HG03469 (cell line): ENCODE measurements around the gene FADS2.

Source experiments
- ATAC-seq: cut with Tn5 transposase; IDR thresholded peaks from one replicate; pipeline ENCODE4 v1.9.1; 2021; ENCODE audit warnings: mild to moderate bottlenecking, moderate library complexity, moderate number of reproducible peaks; ENCODE audit not compliant: unreplicated experiment

FADS2 gene

DNA sequence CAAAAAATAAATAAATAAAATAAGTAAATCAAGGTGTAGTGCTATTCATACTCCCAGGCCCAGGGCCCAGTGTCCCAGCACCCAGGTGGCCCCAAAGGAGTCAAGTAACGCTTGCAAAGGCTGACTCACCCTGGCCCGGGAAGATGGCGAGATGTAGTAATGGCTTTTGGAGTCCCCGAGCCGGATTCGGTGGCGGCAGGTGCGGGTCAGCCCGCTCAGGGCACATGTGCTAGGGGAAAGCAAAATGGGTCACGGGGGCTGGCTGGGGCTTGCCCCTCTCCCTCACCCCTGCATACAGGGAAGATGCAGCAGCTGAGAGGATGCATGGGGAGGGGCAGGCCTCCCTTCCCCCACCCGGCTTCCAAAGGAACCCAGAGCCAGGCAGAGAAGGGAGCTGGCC is 74.2 kb downstream of the FADS2 start:
- ATAC-seq, result no peak

DNA sequence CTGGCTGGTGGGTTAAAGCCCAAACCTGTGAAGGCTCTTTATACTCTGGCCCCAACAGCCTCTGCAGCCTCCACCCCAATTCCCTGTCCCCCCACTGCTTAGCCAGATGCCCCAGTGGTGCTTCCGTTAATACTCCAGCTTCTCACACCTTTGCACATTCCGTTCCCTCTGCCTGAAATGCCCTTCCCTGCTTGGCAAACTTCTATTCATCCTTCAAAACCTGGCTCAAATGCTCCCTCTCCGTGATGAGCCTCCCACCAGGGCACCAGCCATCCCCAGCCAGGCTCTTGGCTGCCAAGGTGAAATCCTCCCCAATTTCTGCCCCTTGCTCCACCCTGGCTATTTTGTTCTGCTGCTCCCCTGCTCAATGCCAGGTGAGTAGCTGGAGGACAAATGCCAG is 75.7 kb downstream of the FADS2 start:
- no peak for ATAC-seq

DNA sequence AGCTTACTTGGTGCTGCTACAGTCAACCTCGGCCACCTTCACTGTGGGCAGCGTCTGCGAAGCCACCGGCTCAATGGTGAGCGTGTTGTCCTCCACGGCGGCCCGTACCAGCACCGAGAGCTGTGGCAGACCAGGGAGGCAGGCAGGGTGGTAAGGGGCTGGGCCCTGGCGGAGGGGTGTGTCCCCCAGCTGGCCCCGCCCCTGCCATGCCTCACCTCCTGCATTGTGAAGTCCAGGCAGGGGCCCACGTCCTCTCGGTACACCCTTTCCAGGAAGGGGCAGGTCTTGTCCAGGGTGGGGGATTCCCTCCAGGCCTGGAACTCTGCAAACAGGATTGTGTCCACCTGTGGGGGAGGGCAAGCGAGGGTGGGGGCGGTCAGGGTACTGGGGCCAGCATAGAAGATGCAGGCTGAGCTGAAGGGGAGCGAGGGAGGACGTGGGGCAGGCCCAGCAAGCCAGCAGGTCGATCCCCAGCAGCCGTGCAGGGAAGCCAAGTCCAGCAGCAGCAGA is 76.5 kb downstream of the FADS2 start:
- no peak for ATAC-seq

DNA sequence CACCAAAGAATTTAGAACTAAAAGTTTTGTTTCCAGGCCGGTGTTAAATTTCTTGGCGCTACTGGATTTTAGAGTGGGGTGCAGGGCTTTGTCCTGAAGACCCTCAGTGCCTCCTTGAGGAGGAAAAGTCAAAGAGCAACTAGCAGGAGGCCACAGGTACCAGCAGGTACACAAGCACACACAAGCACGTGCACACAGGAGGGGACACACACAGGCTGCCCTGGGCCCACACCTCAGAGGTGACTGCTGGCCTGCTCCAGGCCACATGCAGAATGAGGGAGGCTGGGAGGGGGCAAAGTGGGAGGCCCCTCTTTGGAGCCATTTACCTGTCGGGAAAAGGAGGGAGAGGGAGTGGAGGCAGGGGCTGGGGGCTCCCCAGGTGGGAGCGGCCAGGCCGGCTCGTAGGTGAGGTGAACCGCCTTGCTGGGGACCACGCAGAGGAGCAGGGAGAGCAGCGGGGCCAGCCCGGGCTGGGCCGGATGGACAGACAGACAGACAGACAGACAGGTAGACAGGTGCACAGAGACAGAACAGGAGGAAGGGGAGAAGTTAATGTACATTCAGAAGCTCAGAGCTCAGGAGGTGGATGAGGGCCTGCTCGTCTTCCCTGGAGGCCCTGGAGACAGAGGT is 77.1 kb downstream of the FADS2 start:
- ATAC-seq, result no peak

DNA sequence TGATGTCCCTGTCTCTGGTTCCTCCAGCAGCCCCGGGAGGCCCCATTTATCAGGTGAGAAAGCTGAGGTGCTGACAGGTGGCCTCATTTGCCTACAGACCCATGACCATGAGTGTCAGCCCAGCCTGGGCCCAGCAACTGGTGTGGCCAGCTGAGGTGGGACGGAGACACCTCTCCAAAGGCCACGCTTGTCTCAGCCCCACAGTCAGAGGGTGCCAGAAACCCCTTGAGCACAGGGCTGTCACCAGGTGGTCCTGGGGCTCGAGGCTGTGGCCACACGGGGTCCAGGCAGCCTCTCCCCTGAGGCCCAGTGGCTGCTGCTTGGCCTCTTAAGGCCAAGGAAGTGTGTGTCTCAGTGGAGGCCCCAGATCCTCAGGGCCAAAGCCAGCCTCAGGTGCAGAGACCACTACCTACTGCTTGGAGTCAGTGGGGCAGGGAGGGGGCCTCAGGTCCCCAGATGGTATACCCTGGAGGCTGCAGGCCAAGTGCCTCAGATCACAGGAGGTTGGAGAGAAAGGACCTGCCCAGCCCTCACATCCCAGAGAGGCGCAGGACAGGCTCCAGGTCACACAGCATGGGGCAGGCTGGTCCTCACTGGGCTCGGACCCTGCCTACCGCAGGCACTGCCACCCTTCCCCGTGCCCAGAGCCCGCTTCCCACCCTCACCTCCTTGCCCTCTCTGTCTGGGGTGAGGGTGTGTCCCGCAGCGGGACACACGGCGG is 77.9 kb downstream of the FADS2 start:
- no peak for ATAC-seq

DNA sequence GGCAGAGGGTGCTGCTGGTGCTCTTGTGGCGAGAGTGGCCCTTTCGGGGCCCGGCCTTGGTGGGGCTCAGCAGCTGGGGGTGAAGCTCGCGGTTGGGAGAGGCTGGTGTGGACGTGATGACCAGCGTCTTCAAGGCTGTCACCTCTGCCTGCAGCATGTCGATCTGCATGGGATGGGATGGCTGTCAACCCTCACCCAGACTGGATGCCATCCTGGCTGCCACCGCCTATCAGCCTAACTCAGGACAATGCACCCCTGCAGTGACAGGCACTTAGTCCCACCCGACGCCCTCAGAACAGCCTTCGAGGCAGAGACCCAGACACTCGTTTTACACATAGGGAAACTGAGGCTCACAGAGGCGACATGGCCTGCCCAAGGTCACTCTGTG is 78.4 kb downstream of the FADS2 start:
- no peak for ATAC-seq

DNA sequence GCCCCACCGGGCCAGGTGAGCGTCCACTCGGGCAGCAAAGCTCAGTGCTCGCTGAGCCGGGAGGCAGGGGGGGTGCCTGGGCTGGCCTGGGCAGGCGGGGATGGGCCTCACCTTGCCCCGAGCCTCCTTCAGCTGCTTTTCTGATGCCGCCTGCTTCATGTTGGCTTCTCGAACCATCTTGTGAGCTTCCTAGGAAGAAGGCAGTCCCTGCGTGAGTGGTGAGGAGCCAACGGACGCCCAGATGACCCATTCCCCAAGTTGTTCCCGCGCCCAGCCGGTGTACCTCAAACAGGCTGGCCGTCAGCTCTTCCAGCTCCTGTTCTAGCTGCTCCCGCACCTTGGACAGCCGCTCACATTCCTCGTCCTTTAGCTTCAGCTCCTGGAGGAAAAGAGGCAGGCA is 79.2 kb downstream of the FADS2 start:
- ATAC-seq, result no peak

DNA sequence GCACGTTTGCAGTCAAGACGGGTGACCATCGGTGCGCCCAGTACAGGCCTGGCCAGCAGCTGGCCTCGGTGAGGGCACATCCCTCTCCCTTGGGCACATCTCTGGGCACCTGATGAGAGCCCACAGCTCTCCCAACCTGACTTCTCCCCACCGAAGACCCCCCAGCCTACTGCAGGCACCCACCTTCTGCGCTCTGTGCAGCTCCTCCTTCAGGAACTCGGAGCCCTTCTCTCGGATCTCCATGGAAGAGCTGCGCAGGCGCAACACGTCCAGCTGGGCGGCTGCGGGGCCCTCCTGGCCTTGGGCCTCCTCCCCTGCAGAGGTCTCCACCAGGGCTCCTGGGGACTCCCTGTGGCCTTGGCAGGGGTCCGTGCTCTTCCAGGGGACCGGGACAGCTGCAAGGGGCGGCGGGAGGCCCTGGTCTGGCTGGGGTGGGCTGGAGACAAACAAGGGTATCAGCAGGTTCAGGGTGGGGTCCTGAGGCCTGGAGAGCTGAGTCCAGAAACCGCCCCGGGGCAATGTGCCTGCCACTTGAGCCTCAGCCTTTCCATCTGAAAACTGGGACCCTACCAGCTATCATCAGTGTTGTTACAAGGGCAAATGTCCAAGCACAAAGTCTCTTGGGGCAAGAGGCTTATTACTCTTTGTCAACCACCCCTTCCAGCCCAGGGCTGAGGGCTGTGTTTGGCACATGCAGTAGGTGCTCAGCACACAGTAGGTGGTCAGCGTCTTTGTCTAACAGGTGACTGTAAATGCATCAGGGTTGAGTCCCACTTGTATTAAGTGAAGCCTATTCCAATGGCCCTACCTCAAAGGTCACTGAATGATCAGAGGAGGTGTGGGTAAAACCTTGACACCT is 80.0 kb downstream of the FADS2 start:
- ATAC-seq, result no peak

DNA sequence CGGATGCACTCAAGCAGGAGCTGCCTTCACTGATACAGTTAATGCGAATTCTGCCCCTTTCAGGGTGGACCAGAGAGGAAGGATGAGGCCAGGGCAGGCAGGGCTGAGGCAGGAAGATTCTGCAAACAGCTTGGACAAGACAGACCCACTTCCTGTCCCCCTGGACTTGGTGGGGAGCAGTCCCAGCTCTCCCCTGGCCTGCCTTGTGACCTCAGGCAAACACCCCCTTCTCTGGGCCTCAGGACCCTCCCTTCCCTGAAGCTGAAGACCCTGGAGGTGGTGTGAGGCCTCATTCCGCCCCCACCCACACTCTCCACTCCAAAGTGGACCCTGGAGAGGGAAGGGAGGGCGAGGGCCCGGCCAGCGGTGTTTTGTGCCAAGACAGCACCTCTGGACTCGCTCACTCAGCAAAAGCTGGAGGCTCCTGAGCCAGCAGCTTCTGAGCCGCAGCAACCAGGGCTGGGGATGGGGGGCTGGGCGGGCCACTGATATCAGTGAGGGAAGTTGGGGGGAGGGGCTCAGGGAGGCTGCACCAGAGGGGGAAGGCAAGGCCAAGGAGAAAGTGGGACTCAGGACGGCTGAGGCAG is 80.7 kb downstream of the FADS2 start:
- ATAC-seq, result no peak

DNA sequence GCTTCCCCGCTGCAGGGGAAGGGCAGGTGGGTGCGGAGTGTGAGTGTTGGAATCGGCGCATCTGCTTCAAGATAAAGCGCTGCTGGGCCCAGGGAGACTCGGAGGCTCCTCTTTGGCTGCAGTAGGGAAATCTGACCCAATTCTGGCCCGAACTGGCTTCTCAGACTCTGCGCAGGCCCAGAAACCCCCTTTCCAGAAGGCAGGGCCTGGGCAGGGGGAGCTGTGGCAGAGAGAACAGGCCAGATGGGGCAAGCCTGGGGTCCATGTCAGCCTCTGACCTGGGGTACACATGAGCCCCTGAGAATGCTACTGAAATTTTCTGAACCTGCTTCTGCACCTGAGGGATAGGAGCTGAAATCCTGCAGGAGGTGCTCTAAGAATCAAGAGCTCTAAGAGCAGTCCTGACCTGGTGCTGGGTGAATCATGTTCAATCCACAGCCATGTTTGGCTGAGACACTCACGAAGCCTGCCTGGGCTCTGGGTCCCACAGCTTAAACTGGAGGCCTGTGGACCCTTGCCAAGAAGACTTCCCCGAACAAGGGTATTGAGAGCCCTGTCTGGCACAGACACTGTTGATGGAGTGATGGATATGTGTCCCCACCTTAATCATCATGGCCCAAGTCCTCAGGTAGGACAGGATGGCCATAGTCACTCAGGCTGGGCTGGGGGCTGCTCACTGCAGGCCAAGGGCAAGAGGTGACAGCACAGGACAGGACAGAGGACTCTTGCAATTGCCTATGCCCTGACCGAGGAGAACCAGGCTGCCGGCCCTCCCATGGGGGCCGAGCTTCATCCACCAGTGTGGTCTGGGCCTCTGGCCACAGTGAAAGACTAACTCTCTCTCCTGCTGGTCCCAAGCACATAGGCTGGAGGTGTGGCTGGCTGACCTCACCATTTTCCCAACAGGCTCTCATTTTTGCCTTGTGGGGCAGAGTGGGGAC is 82.4 kb downstream of the FADS2 start:
- ATAC-seq, result no peak

DNA sequence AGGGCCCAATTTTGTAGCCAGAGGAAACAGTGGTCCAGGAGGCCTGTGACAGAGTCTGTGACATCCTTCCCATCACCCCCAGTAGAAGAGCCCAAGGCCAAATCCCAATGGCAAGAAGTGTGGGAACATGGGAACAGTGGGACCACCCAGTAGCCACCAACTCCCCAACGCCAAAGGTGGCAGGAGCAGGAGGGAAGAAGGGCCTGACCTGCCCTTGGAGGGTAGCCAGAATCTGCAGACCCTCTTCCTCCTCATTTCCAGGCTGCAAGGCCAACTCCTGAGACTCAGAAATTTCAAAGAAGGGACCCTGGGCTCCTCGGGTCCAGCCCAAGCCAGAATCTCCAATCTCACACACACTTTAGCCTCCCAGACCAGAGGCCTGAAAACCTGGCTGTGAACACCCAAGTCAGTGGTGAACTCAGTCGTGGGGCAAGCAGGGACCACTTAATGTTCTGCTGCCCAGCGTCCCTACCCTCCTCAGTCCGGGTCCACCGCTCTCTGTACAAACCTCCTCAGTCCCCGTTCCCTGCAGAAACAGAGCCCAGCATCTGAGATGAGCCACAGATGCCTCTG is 83.1 kb downstream of the FADS2 start:
- no peak for ATAC-seq

DNA sequence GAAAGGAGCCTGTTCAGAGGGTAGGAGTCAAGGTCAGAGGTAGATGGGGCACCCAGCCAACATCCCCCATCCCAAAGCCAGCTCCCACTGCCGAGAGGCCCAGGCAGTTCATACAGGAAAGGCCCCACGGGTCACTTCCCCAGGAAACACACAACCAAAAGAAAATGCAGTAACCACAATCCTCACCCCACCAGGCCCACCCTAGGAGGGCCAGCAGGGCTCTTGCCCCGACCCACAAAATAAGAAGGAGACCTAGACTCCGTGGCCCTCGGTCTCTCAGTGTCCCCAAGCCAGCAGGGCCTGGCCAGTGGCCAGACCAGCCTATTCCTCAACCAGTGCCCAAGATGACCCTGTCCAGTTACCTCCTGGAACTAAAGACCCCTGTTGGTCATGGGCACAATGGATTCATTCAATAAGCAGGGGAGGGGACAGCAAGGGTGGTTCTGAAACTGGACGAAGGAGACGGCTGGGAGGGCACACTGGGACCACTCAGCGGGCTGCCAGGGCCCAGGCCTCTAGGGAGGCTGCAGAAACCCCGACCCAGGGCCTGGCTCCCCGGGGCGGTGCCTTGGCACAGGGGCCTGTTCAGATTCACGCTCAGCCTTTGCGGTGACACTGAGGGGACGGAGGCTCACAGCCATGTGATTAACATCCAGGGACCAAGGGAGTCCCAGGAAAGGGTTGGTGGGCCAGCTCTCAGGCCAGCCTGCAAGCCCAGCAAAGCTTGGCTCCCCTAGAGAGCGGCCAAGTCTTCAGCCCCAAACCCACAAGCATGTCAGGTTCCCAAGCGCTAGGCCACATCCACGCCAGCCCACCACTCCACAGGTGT is 83.8 kb downstream of the FADS2 start:
- no peak for ATAC-seq

DNA sequence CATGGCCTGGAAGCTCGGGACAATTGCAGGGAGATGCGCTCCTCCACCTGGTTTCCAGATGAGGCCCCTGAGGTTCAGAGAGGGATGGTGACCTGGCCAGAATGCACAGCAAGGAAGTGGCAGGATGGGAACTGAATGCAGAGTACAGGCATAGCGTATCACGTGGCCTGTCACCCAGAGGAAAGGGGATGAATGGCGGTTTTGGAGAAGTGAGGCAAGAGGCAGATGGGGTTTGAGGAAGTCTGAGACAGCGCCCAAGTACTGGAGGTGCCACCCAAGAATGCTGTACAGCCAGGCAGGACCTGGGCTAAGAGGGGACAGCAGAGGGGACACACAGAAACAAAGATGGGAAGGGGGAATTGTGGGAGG is 84.4 kb downstream of the FADS2 start:
- no peak for ATAC-seq

DNA sequence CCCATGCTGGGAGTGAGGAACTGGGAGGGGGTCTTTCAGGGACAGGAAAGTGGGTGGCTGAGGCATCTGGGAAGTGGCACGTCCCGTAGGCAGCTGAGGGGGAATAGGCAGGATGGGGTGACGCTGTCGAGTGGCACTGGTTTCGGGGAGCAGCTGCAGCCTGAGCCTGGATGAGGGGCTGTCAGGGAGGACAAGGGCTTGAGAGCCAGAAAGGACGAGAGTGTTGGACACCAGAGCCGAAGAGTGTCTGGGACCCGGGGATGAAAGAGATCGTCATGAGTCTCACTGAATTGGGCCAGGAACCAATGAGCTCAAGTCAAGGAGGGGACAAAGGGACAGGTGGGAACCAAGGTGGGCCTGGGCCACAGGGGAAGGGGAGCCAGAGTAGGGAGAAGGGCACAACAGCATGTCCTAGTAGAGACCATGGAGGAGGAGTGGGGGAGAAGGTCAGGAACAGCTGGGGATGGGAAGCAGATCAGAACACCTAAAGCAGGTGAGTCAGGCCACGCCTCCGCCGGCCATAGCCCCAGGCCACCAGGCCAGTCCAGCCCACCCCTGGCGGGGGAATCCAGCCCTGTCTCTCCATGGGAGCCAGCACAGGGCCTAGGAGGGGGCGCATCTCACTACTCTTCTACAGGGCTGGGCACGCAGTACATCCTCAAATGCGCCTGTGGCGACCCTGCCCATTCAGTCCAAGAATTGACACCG is 85.0 kb downstream of the FADS2 start:
- ATAC-seq, result no peak

DNA sequence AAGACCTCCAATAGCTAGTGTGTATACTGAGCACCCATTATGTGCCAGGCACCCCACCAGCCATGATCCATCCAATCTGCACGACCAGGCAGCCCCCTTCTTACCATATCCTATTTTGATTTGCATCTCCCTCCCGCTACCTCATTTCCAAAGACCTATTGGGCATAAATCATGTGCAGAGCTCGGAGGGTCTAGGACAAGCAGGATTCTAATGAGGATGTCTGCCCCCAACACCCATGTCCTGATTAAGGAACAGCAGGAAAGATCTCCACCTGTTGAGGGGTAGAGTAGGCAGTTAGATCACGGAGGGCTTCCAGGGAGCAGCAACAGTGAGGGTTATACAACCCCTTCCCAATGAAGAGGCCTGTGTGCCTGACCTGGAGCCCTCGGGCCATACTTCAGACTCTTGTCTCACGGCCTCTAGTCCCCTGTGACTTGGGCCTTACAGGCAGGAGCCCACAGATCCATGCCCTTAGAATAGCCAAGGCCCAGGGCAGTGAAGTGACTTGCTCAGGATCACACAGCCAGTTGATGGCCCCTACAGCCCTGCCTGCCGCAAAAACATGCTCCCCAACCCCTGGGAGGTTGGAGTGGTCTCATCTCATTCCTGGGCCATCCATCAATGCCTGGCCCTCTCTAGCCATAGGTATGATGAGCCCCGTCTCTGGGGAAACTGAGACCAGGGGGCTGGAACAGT is 85.7 kb downstream of the FADS2 start:
- no peak for ATAC-seq

DNA sequence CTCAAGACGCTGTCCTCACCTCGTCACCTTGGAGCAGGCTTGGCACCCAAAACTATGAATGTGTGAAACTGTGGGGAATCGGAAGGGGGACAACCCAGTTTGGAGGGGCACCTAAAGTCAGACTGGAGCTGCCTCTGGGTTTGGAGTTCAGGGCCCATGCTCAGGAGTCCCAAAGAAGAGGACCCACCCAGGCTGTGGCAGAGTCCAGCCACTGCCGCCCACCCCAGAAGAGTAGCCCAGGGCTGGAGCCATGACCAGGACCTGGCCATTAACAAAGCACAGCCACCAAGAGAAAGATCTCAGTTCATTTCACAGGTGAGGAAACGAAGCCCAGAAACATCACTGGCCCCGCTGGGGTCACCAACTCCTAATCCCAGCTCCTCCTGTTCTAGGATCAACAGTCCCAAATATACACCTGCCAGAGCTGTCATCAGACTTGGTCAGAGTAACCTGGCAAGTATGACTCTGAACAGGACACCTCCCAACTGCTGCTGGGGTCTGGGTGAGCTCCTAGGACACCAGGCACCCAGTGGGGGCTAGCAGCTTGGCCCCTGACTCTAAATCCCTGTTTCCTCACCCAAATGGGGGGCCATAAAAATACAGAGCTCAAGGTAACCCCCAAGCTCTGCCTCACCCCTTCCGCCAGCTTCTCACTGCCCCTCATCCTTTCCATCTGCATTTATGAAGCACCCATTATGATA is 86.5 kb downstream of the FADS2 start:
- ATAC-seq, result no peak

DNA sequence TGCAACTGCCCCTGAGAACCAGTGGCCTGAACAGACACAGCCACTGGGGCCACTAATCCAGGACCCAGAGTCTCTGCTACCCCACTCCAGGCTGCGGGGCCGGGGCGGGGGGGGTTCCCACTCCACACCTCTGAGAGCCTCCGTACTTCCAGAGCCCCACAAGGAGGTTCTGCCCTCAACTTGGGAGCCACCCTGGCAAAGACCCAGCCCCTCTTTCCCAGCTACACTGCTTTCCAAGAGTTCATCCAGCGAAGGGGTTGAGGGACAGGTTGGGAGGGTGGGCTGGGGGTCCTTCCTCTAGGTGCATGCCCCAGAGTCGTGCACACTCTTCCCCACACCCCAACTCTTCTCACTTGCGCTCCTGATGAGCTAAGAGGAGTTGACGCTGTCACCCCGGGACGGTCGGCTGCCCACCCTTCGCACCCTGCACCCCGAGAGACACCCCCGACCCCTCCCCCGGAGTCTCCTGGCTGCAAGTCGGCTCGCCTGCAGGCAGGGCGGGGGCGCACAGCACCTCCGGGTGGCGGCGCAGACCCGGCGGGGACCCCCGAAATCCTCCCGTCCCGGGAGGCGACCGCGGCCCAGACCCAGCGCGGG is 88.7 kb downstream of the FADS2 start:
- no peak for ATAC-seq
